HepG2 (cell line): ENCODE measurements around the gene AHNAK. TPM values are rescaled to one million over a fixed set of nuclear protein-coding genes. Genes with fewer than 3 reads are reported as not detected.
A peak's percentile ranks its signal among the peaks of the same experiment; 100 is the strongest.

Experiments
- ATAC-seq: fragments of 200-7000 bp; cut with Tn5 transposase; 3 replicates; pipeline ENCODE4 v1.9.1; 2020; ENCODE audit warnings: mild to moderate bottlenecking, moderate library complexity
- BruUV-seq: library from RNA; stranded (reverse); fragments of 400-500 nt; replicated peaks from 2 replicates; lab custom pipeline; 2021; lab: Mats Ljungman, UMichigan
- CTCF ChIA-PET: fragments of 300-600 bp; formaldehyde crosslinking; extraction: SDS; loops from one replicate; lab custom pipeline; 2021; ENCODE audit warnings: low total read pairs, inconsistent platforms, low intra/inter-chr PET ratio; lab: Yijun Ruan, JAX
- POLR2A ChIA-PET: fragments of 350-600 bp; sonication (Branson Sonifier 250); formaldehyde crosslinking; loops from one replicate; lab custom pipeline; 2020; ENCODE audit warnings: antibody characterized with exemption, inconsistent platforms; lab: Yijun Ruan, JAX
- DNase-seq: peaks from one replicate; pipeline ENCODE4 v3.0.0-alpha.2; 2015; ENCODE audit warnings: low spot score
- FAIRE-seq: peaks from 3 replicates; lab custom pipeline; 2011; peaks lifted over from hg19 to GRCh38; lab: Jason Lieb, UNC
- H2AFZ ChIP-seq: one replicate; pipeline ENCODE4 v1.6.1; 2011; ENCODE audit warnings: low read length, inconsistent platforms
- H3K27ac ChIP-seq: fragments of 300-600 bp; 3 replicates; pipeline ENCODE4 v1.8.0; 2011; ENCODE audit warnings: mixed run types, mild to moderate bottlenecking, mixed read lengths, low read length, inconsistent platforms; ENCODE audit not compliant: insufficient read depth; ENCODE audit errors: extremely low read length
- H3K27me3 ChIP-seq, 2 experiments: fragments of 200-600 bp in 1 of 2; 2 replicates in 1 of 2; 3 replicates in 1 of 2; pipeline versions ENCODE4 v1.6.0 to v1.8.0; 2011; ENCODE audit warnings: low read length in 2 of 2, mild to moderate bottlenecking in 2 of 2, moderate library complexity in 2 of 2, inconsistent platforms in 1 of 2; ENCODE audit not compliant: insufficient read depth in 2 of 2, control insufficient read depth in 1 of 2
- H3K36me3 ChIP-seq, 2 experiments: fragments of 200-600 bp in 1 of 2; replicated peaks in 1 of 2; 2 replicates in 1 of 2; 3 replicates in 1 of 2; pipeline versions ENCODE4 v1.5.1 to v1.8.0; 2011; ENCODE audit warnings: low read length in 2 of 2, inconsistent platforms in 1 of 2; ENCODE audit not compliant: insufficient read depth in 2 of 2, control insufficient read depth in 1 of 2
- H3K4me1 ChIP-seq: 2 replicates; pipeline ENCODE4 v1.5.1; 2012; ENCODE audit warnings: low read length, inconsistent platforms; ENCODE audit not compliant: insufficient read depth
- H3K4me2 ChIP-seq: 2 replicates; pipeline ENCODE4 v1.6.0; 2011; ENCODE audit warnings: low read depth, low read length, inconsistent platforms
- H3K4me3 ChIP-seq, 3 experiments: fragments of 200-600 bp in 1 of 3; sonication (generic), shearing (Covaris generic) in 1 of 3; replicated peaks in 1 of 3; 2 replicates each; pipeline ENCODE4 v1.5.1; 2011 to 2016; ENCODE audit warnings: low read length in 3 of 3, inconsistent platforms in 2 of 3, low read depth in 2 of 3, mild to moderate bottlenecking in 2 of 3, control low read depth in 1 of 3, mixed read lengths in 1 of 3; ENCODE audit not compliant: insufficient read depth in 1 of 3
- H3K79me2 ChIP-seq: one replicate; pipeline ENCODE4 v1.6.1; 2011; ENCODE audit warnings: low read length, inconsistent platforms; ENCODE audit not compliant: insufficient read depth
- H3K9ac ChIP-seq: 2 replicates; pipeline ENCODE4 v1.6.0; 2011; ENCODE audit warnings: mild to moderate bottlenecking, low read depth, low read length, inconsistent platforms; ENCODE audit not compliant: insufficient read depth
- H3K9me3 ChIP-seq: 2 replicates; pipeline ENCODE4 v1.5.1; 2012; ENCODE audit warnings: mild to moderate bottlenecking, low read length
- H4K20me1 ChIP-seq: 2 replicates; pipeline ENCODE4 v1.6.0; 2011; ENCODE audit warnings: inconsistent platforms, mild to moderate bottlenecking, low read length, moderate library complexity; ENCODE audit not compliant: insufficient read depth
- CHCHD3 ChIP-seq: sonication (generic); formaldehyde crosslinking; IDR thresholded peaks from 2 replicates; pipeline ENCODE4 v1.8.0; 2022; ENCODE audit warnings: mild to moderate bottlenecking, missing genetic modification reagents, moderate library complexity
- DNMT1 ChIP-seq: sonication (generic); formaldehyde crosslinking; IDR thresholded peaks from 2 replicates; pipeline ENCODE4 v1.5.1; 2020; ENCODE audit warnings: mild to moderate bottlenecking, missing genetic modification reagents
- IKZF1 ChIP-seq: fragments of 450-650 bp; IDR thresholded peaks from 2 replicates; pipeline ENCODE4 v1.7.1; 2016
- SMARCC2 ChIP-seq: fragments of 450-650 bp; IDR thresholded peaks from 2 replicates; pipeline ENCODE4 v1.6.1; 2017; ENCODE audit warnings: antibody characterized with exemption, mild to moderate bottlenecking
- ZHX2 ChIP-seq, 2 experiments: sonication (generic) in 1 of 2; formaldehyde crosslinking in 1 of 2; IDR thresholded peaks; 2 replicates each; pipeline versions ENCODE4 v1.6.1 to v1.9.0; 2014 to 2022; ENCODE audit warnings: antibody characterized with exemption in 1 of 2, borderline replicate concordance in 1 of 2, inconsistent platforms in 1 of 2, low read depth in 1 of 2, missing genetic modification reagents in 1 of 2
- ZMYM3 ChIP-seq: sonication (generic); formaldehyde crosslinking; IDR thresholded peaks from 2 replicates; pipeline ENCODE4 v1.5.1; 2020; ENCODE audit warnings: mild to moderate bottlenecking, missing genetic modification reagents
- ZNF670 ChIP-seq: sonication (generic); formaldehyde crosslinking; IDR thresholded peaks from 2 replicates; pipeline ENCODE4 v1.8.0; 2022; ENCODE audit warnings: mild to moderate bottlenecking, missing genetic modification reagents, borderline replicate concordance
- WGBS: methylation state at CpG from one replicate; pipeline ENCODE4 v1.1.6; 2017; ENCODE audit warnings: low lambda C conversion rate; 5-methylcytosine and 5-hydroxymethylcytosine counted together
- in situ Hi-C: cut with HindIII; loops from 2 replicates; pipeline ENCODE4 v1.10.0; 2017; ENCODE audit warnings: low pct_unique_long_range_greater_than_20kb; ENCODE audit not compliant: extremely low pct_ligation_motif_present
- intact Hi-C: fragments of 100-400 bp; cut with micrococcal nuclease; formaldehyde crosslinking; loops from one replicate; pipeline ENCODE4 v1.10.0; 2022; ENCODE audit not compliant: unreplicated experiment
- polyA plus RNA-seq, 8 experiments: library from polyadenylated mRNA; depleted of rRNA in 3 of 8; stranded (reverse) in 7 of 8; unstranded in 1 of 8; fragments of >200 nt; fragmentation: Illumina TruSeq in 4 of 8; extraction: Trizol in 4 of 8; gene quantifications; 2 replicates each; pipeline versions ENCODE4 v1.2.1 to v1.2.3, GENCODE V29; 2011 to 2016; ENCODE audit warnings: low read depth in 4 of 8, missing spikeins in 1 of 8, mixed read lengths in 1 of 8; ENCODE audit not compliant: insufficient read depth in 1 of 8
- total RNA-seq, 5 experiments: library from RNA; depleted of rRNA; stranded (reverse); fragments of >200 nt; fragmentation: Illumina TruSeq; extraction: Trizol; gene quantifications; 2 replicates each; pipeline ENCODE4 v1.2.3, GENCODE V29; 2016; ENCODE audit warnings: low read depth in 1 of 5
- TF ChIP-seq, protein P1 (sequence below): sonication (generic); formaldehyde crosslinking; IDR thresholded peaks from 2 replicates; pipeline ENCODE4 v1.5.1; 2020; ENCODE audit warnings: missing genetic modification reagents, mild to moderate bottlenecking, borderline replicate concordance
- TF ChIP-seq, protein P2 (sequence below): sonication (generic); formaldehyde crosslinking; IDR thresholded peaks from 2 replicates; pipeline ENCODE4 v1.5.1; 2020; ENCODE audit warnings: mild to moderate bottlenecking, missing genetic modification reagents, moderate library complexity
- TF ChIP-seq, protein P3 (sequence below): sonication (generic); formaldehyde crosslinking; IDR thresholded peaks from 2 replicates; pipeline ENCODE4 v1.4.0; 2020; ENCODE audit warnings: mild to moderate bottlenecking, missing genetic modification reagents

AHNAK gene
- total and polyA plus RNA-seq, 2 of the 13 experiments (the other 11 are each of a cell fraction or from before 2014, with no cell fraction given), result 23.4 to 25.0 TPM

DNA sequence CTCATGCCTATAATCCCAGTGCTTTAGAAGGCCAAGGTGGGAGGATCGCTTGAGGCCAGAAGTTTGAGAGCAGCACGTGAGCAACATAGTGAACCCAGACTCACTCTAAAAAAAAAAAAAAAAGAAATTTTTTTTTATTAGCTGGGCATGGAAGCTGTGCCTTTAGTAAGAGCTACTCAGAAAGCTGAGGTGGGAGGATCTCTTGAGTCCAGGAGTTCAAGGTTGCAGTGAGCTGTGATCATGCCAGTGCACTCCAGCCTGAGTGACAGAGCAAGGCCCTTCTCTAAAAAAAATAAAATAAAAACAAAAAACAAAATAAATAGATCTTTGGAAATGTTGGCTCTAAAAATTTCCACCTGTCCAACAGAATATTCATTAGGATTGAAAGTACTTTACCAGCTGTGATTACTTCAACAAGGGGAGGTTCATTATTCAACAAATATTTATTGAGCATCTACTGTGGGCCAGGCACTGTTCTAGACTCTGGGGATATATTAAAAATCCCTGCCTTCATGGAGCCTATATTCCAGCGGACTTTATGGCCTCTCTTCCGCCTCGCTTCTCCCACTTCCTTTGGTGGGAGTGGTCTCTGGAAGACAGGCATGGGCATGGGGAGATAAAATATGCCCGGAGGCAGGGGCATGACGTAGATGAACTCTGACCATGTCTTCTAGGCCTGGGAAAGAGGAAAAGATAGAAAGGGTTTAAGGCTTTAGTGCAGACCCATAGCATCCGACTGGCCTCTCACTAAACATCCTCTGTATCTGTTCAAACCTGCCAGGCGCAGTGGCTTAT, 47.9 kb downstream of the AHNAK start:
- ChIA-PET CTCF (interaction anchor here (0.7 kb wide), 1 partner anchor 23 kb away, joined by 3 read pairs; no protein-coding TSS in a partner anchor), POLR2A (interaction anchor here (0.5 to 3.8 kb wide), 4 partner anchors 10 to 60 kb away, joined by 3 to 17 read pairs (median 3); partner anchors contain the start of gene AHNAK)
- 65% methylated on average over 9 of the region's 9 CpGs for WGBS
- Histone ChIP-seq H2AFZ (no peak overlapping the region), H3K9ac (no peak overlapping the region), H3K36me3 (no peaks in the 10 kb centered on the region), H3K27me3 (peaks cover 0 to 4% of the 10 kb centered on the region in 2 experiments; a peak in 2 of 5 replicates), H3K4me2 (no peak overlapping the region), H4K20me1 (no peaks in the 10 kb centered on the region), H3K27ac (no peak overlapping the region), H3K79me2 (no peaks in the 10 kb centered on the region), H3K4me1 (peaks cover 78% of the 10 kb centered on the region), H3K4me3 (no peak overlapping the region), H3K9me3 (no peaks in the 10 kb centered on the region)
- in situ Hi-C loops, result no loop called here
- BruUV-seq, result no TSS peak
- ATAC-seq (no peak), FAIRE-seq (peak; percentile 44), DNase-seq (peak; percentile 56)
- intact Hi-C loops, result no loop called here
- TF ChIP-seq ZHX2 (IDR thresholded peaks at IDR 0.05; ENCODE audit: low read depth) (no peak), ZHX2 (CRISPR knock-in tag; IDR thresholded peaks at IDR 0.05; ENCODE audit: borderline replicate concordance) (no peak), IKZF1 (no peak), CHCHD3 (CRISPR knock-in tag) (no peak), DNMT1 (CRISPR knock-in tag) (no peak), ZNF670 (CRISPR knock-in tag) (no peak), ZMYM3 (CRISPR knock-in tag) (peak; percentile 51; the same call in 1 of the 2 replicates), SMARCC2 (no peak)
- TF ChIP-seq, protein P1, sequence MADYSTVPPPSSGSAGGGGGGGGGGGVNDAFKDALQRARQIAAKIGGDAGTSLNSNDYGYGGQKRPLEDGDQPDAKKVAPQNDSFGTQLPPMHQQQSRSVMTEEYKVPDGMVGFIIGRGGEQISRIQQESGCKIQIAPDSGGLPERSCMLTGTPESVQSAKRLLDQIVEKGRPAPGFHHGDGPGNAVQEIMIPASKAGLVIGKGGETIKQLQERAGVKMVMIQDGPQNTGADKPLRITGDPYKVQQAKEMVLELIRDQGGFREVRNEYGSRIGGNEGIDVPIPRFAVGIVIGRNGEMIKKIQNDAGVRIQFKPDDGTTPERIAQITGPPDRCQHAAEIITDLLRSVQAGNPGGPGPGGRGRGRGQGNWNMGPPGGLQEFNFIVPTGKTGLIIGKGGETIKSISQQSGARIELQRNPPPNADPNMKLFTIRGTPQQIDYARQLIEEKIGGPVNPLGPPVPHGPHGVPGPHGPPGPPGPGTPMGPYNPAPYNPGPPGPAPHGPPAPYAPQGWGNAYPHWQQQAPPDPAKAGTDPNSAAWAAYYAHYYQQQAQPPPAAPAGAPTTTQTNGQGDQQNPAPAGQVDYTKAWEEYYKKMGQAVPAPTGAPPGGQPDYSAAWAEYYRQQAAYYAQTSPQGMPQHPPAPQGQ (CRISPR knock-in tag), result no peak
- TF ChIP-seq, protein P2, sequence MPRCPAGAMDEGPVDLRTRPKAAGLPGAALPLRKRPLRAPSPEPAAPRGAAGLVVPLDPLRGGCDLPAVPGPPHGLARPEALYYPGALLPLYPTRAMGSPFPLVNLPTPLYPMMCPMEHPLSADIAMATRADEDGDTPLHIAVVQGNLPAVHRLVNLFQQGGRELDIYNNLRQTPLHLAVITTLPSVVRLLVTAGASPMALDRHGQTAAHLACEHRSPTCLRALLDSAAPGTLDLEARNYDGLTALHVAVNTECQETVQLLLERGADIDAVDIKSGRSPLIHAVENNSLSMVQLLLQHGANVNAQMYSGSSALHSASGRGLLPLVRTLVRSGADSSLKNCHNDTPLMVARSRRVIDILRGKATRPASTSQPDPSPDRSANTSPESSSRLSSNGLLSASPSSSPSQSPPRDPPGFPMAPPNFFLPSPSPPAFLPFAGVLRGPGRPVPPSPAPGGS, result no peak
- TF ChIP-seq, protein P3, sequence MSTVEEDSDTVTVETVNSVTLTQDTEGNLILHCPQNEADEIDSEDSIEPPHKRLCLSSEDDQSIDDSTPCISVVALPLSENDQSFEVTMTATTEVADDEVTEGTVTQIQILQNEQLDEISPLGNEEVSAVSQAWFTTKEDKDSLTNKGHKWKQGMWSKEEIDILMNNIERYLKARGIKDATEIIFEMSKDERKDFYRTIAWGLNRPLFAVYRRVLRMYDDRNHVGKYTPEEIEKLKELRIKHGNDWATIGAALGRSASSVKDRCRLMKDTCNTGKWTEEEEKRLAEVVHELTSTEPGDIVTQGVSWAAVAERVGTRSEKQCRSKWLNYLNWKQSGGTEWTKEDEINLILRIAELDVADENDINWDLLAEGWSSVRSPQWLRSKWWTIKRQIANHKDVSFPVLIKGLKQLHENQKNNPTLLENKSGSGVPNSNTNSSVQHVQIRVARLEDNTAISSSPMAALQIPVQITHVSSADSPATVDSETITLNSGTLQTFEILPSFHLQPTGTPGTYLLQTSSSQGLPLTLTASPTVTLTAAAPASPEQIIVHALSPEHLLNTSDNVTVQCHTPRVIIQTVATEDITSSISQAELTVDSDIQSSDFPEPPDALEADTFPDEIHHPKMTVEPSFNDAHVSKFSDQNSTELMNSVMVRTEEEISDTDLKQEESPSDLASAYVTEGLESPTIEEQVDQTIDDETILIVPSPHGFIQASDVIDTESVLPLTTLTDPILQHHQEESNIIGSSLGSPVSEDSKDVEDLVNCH (CRISPR knock-in tag), result no peak
